Lung (tissue), 12 donors: ENCODE results near the gene SSRP1. TPM values are rescaled to one million over a fixed set of nuclear protein-coding genes. Genes with fewer than 3 reads are reported as not detected.

Experiments used
- ATAC-seq: fragments of 200-7000 bp; cut with Tn5 transposase; one replicate; pipeline ENCODE4 v1.9.1; 2020; ENCODE audit warnings: moderate number of reproducible peaks; ENCODE audit not compliant: insufficient read depth, low FRiP score
- DNase-seq, 3 donors: peaks; one replicate each; pipeline ENCODE4 v3.0.0-alpha.2; 2013 to 2017
- H3K27ac ChIP-seq, 2 donors: one replicate each; pipeline ENCODE4 v1.5.1; 2013; ENCODE audit warnings: mild to moderate bottlenecking in 2 of 2, moderate library complexity in 2 of 2, control low read depth in 1 of 2, inconsistent platforms in 1 of 2, low read depth in 1 of 2, low read length in 1 of 2
- H3K27me3 ChIP-seq, 3 donors: one replicate each; pipeline ENCODE4 v1.5.1; 2013; ENCODE audit warnings: low read length in 2 of 3; ENCODE audit not compliant: control insufficient read depth in 3 of 3, insufficient read depth in 3 of 3
- H3K36me3 ChIP-seq, 4 donors: one replicate each; pipeline ENCODE4 v1.5.1; 2013; ENCODE audit warnings: low read length in 4 of 4, mild to moderate bottlenecking in 1 of 4, moderate library complexity in 1 of 4; ENCODE audit not compliant: control insufficient read depth in 4 of 4, insufficient read depth in 4 of 4
- H3K4me1 ChIP-seq, 5 donors: one replicate each; pipeline ENCODE4 v1.5.1; 2013; ENCODE audit warnings: low read length in 5 of 5, mild to moderate bottlenecking in 2 of 5, moderate library complexity in 1 of 5; ENCODE audit not compliant: control insufficient read depth in 5 of 5, insufficient read depth in 5 of 5
- H3K4me3 ChIP-seq: one replicate; pipeline ENCODE4 v1.5.1; 2013; ENCODE audit warnings: mild to moderate bottlenecking, control low read depth, moderate library complexity
- H3K9ac ChIP-seq, 2 donors: one replicate each; pipeline ENCODE4 v1.5.1; 2013; ENCODE audit warnings: low read length in 2 of 2, control low read depth in 1 of 2; ENCODE audit not compliant: insufficient read depth in 1 of 2
- H3K9me3 ChIP-seq, 4 donors: one replicate each; pipeline ENCODE4 v1.5.1; 2013; ENCODE audit warnings: low read length in 3 of 4, mild to moderate bottlenecking in 1 of 4, moderate library complexity in 1 of 4; ENCODE audit not compliant: control insufficient read depth in 4 of 4, insufficient read depth in 3 of 4
- CTCF ChIP-seq: IDR thresholded peaks from 2 replicates; pipeline ENCODE4 v1.5.1; 2012; ENCODE audit warnings: mild to moderate bottlenecking; ENCODE audit errors: control extremely low read depth, extremely low read depth
- WGBS, 2 donors: extraction: QIAGEN DNeasy Blood & Tissue Kit; methylation state at CpG; one replicate each; pipeline ENCODE4 v1.1.7; 2013; 5-methylcytosine and 5-hydroxymethylcytosine counted together
- polyA plus RNA-seq, 2 donors: library from polyadenylated mRNA; stranded (reverse); fragments of 200-250 nt; gene quantifications; one replicate each; pipeline ENCODE4 v1.2.1, GENCODE V29; 2013
- total RNA-seq, 2 donors: library from RNA; depleted of rRNA in 1 of 2; stranded (reverse); fragments of >200 nt in 1 of 2; gene quantifications; one replicate each; pipeline ENCODE4 v1.2.1, GENCODE V29; 2014 to 2021
- donor health status: control.
- donor health status: control.
- donor health status: Bipolar disorder and iron deficiency.
- donor health status: healthy.
- donor health status: DM: yes; HTN: yes; CAD: no.

SSRP1 gene
- total and polyA plus RNA-seq, 4 donors: 37.1 to 76.9 (median 64.6) TPM

- 71 to 81% methylated on average over 2 of the region's 2 CpGs for WGBS, 2 donors
- no peak overlapping the region for H3K4me3 ChIP-seq
- peak overlapping the region in 1 of 2 donors; percentile 81 for H3K27ac ChIP-seq
- no peaks in the 10 kb centered on the region for H3K27me3 ChIP-seq
- no peak for TF ChIP-seq CTCF
- H3K4me1 ChIP-seq: peaks cover 0 to 70% (median 55%) of the 10 kb centered on the region in 5 donors
- DNase-seq: no peak
- no peaks in the 10 kb centered on the region for H3K9me3 ChIP-seq
- ATAC-seq: no peak
- no peak overlapping the region for H3K9ac ChIP-seq
- H3K36me3 ChIP-seq: peaks cover 0 to 33% (median 23%) of the 10 kb centered on the region in 4 donors
Observed at GRCh38 chr11:57320719-57321387, 14.8 kb downstream of the SSRP1 start.

GRCh38 chr11:57320067-57320718 lies 15.5 kb downstream of the SSRP1 start:
- peaks cover 0 to 39% (median 26%) of the 10 kb centered on the region in 4 donors for H3K36me3 ChIP-seq
- H3K4me1 ChIP-seq: peaks cover 0 to 70% (median 53%) of the 10 kb centered on the region in 5 donors
- no peak overlapping the region for H3K9ac ChIP-seq
- ATAC-seq (no peak), DNase-seq (no peak)
- H3K9me3 ChIP-seq: no peaks in the 10 kb centered on the region
- peak overlapping the region in 1 of 2 donors; percentile 7 for H3K27ac ChIP-seq
- H3K4me3 ChIP-seq: no peak overlapping the region
- 87 to 95% methylated on average over 21 to 22 of the region's 22 CpGs for WGBS, 2 donors
- no peak for TF ChIP-seq CTCF
- H3K27me3 ChIP-seq: no peaks in the 10 kb centered on the region

- 57 to 65% methylated on average over 2 of the region's 2 CpGs for WGBS, 2 donors
Observed at GRCh38 chr11:57318178-57318577, 17.5 kb downstream of the SSRP1 start.

More at GRCh38 chr11:57318178-57318577, 17.5 kb downstream of the SSRP1 start:
- Histone ChIP-seq H3K4me1 (peaks cover 0 to 62% (median 49%) of the 10 kb centered on the region in 5 donors), H3K27ac (peak overlapping the region in 1 of 2 donors; percentile 10), H3K9me3 (no peaks in the 10 kb centered on the region), H3K36me3 (peaks cover 0 to 51% (median 37%) of the 10 kb centered on the region in 4 donors), H3K4me3 (no peak overlapping the region), H3K9ac (no peak overlapping the region), H3K27me3 (no peaks in the 10 kb centered on the region)
- no peak for TF ChIP-seq CTCF
- peak; percentile 66 to 94 (median 89) for DNase-seq
- no peak for ATAC-seq
